Tibial nerve (tissue), 4 donors: ENCODE data around the gene SPPL2B.

ENCODE experiments used
- EP300 ChIP-seq, 2 donors: sonication (generic); formaldehyde crosslinking; IDR thresholded peaks; one replicate each; pipeline ENCODE4 v1.6.1; 2017; ENCODE audit warnings: antibody characterized with exemption in 2 of 2, mild to moderate bottlenecking in 1 of 2
- POLR2A ChIP-seq, 2 donors: fragments of 450-650 bp; IDR thresholded peaks; one replicate each; pipeline ENCODE4 v1.6.1; 2017; ENCODE audit warnings: antibody characterized with exemption in 2 of 2, mild to moderate bottlenecking in 2 of 2, moderate library complexity in 2 of 2
- TF ChIP-seq, protein P1 (sequence below), 5 experiments: fragments of 200-600 bp in 3 of 5; fragments of 450-650 bp in 2 of 5; sonication (generic) in 3 of 5; IDR thresholded peaks; one replicate each; pipeline ENCODE4 v1.5.1; 2016 to 2019; ENCODE audit warnings: antibody characterized with exemption in 5 of 5, mild to moderate bottlenecking in 3 of 5, moderate library complexity in 2 of 5

DNA sequence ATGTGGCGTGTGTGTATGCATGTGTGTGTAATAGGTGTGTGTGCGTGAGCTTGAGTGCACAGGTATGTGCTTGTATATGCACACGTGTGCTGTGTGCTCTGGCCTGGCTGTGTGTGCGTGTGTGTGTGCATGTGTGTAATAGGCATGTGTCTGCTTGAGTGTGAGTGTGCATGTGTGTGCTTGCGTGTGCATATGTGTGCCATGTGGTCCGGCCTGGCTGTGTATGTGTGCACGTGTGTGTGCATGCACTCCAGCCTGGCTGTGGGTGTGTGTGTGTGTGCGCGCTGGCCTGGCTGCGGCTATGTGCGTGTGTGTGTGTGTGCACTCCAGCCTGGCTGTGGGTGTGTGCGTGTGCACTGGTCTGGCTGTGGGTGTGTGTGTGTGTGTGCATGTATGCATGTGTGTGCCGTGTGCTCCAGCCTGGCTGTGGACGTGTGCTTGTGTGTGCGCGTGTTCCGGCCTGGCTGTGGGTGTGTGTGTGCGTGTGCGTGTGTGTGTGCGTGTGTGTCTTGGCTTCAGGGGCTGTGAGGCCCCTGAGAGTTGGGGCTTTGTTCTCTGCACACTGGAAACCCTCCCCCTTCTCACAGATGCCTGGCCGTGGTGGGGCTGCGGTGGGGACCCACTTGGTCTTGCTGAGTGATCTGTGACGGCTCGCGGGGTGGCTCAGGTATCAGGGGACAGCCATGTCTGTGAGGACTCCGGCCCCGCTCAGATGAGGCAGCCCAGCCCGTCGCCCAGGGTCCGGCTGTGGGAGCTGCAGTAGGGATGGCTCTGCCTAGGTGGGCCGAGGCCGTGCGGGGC is 8.2 kb downstream of the SPPL2B start:
- TF ChIP-seq, protein P1, sequence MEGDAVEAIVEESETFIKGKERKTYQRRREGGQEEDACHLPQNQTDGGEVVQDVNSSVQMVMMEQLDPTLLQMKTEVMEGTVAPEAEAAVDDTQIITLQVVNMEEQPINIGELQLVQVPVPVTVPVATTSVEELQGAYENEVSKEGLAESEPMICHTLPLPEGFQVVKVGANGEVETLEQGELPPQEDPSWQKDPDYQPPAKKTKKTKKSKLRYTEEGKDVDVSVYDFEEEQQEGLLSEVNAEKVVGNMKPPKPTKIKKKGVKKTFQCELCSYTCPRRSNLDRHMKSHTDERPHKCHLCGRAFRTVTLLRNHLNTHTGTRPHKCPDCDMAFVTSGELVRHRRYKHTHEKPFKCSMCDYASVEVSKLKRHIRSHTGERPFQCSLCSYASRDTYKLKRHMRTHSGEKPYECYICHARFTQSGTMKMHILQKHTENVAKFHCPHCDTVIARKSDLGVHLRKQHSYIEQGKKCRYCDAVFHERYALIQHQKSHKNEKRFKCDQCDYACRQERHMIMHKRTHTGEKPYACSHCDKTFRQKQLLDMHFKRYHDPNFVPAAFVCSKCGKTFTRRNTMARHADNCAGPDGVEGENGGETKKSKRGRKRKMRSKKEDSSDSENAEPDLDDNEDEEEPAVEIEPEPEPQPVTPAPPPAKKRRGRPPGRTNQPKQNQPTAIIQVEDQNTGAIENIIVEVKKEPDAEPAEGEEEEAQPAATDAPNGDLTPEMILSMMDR (IDR thresholded peaks at IDR 0.05), result no peak
- TF ChIP-seq POLR2A (IDR thresholded peaks at IDR 0.05) (no peak), EP300 (IDR thresholded peaks at IDR 0.05) (no peak)
